GM23248 (cell line): ENCODE measurements around the gene SYP. TPM values are rescaled to one million over a fixed set of nuclear protein-coding genes. Genes with fewer than 3 reads are reported as not detected.

Experiments
- DNase-seq: peaks from one replicate; pipeline ENCODE4 v3.0.0-alpha.2; 2015
- H2AFZ ChIP-seq: fragments of 200-600 bp; sonication (generic); 2 replicates; pipeline ENCODE4 v1.6.1; 2016; ENCODE audit warnings: antibody characterized with exemption
- H3F3A ChIP-seq: fragments of 200-600 bp; sonication (generic); 2 replicates; pipeline ENCODE4 v1.6.1; 2016; ENCODE audit warnings: mild to moderate bottlenecking, antibody characterized with exemption, mixed run types; ENCODE audit not compliant: insufficient read depth
- H3K27ac ChIP-seq: fragments of 200-600 bp; sonication (generic); 2 replicates; pipeline ENCODE4 v1.5.1; 2016; ENCODE audit warnings: mild to moderate bottlenecking
- H3K27me3 ChIP-seq: fragments of 200-600 bp; sonication (generic); replicated peaks from 2 replicates; pipeline ENCODE4 v1.6.1; 2016; ENCODE audit warnings: mild to moderate bottlenecking; ENCODE audit not compliant: insufficient read depth
- H3K36me3 ChIP-seq: fragments of 200-600 bp; sonication (generic); 2 replicates; pipeline ENCODE4 v1.6.1; 2016; ENCODE audit warnings: low read depth, mild to moderate bottlenecking
- H3K4me1 ChIP-seq: fragments of 200-600 bp; sonication (generic); 2 replicates; pipeline ENCODE4 v1.6.1; 2016; ENCODE audit warnings: mild to moderate bottlenecking; ENCODE audit not compliant: insufficient read depth
- H3K4me2 ChIP-seq: fragments of 200-600 bp; sonication (generic); one replicate; pipeline ENCODE4 v1.6.1; 2016; ENCODE audit warnings: mild to moderate bottlenecking; ENCODE audit not compliant: unreplicated experiment
- H3K4me3 ChIP-seq: fragments of 200-600 bp; sonication (generic); 2 replicates; pipeline ENCODE4 v1.5.1; 2016; ENCODE audit warnings: mild to moderate bottlenecking
- H3K79me2 ChIP-seq: fragments of 200-600 bp; sonication (generic); 2 replicates; pipeline ENCODE4 v1.6.1; 2016; ENCODE audit warnings: mild to moderate bottlenecking; ENCODE audit not compliant: insufficient read depth
- H3K9ac ChIP-seq: fragments of 200-600 bp; sonication (generic); 2 replicates; pipeline ENCODE4 v1.6.1; 2016; ENCODE audit warnings: mild to moderate bottlenecking
- H3K9me2 ChIP-seq: fragments of 200-600 bp; sonication (generic); 2 replicates; pipeline ENCODE4 v1.6.1; 2016; ENCODE audit warnings: mixed run types, mild to moderate bottlenecking, moderate library complexity; ENCODE audit not compliant: insufficient read depth
- H3K9me3 ChIP-seq: fragments of 200-600 bp; sonication (generic); one replicate; pipeline ENCODE4 v1.6.1; 2017; ENCODE audit warnings: low read depth
- H4K20me1 ChIP-seq: fragments of 200-600 bp; sonication (generic); 2 replicates; pipeline ENCODE4 v1.6.0; 2016; ENCODE audit not compliant: insufficient read depth
- EZH2 ChIP-seq: fragments of 200-600 bp; sonication (generic); IDR thresholded peaks from 2 replicates; pipeline ENCODE4 v1.6.1; 2018; ENCODE audit warnings: antibody characterized with exemption, mild to moderate bottlenecking; ENCODE audit not compliant: insufficient read depth, poor library complexity, severe bottlenecking
- EZH2phosphoT487 ChIP-seq: fragments of 200-600 bp; sonication (generic); IDR thresholded peaks from 2 replicates; pipeline ENCODE4 v1.6.1; 2018; ENCODE audit warnings: antibody characterized with exemption, moderate library complexity, mild to moderate bottlenecking, low read depth; ENCODE audit not compliant: insufficient read depth
- WGBS, 2 experiments: methylation state at CpG; one replicate each; pipeline ENCODE4 v1.1.6; 2015 to 2017; ENCODE audit warnings: low lambda C conversion rate in 2 of 2, low coverage in 1 of 2; ENCODE audit errors: missing lambda C conversion rate in 2 of 2; 5-methylcytosine and 5-hydroxymethylcytosine counted together
- in situ Hi-C: fragments of 300-500 bp; cut with MboI; formaldehyde crosslinking; loops from 2 replicates; pipeline ENCODE4 v1.15.0; 2020
- polyA plus RNA-seq: library from polyadenylated mRNA; unstranded; fragments of >200 nt; fragmentation: Nextera tagmentation; extraction: Ambion mirVana; gene quantifications from 2 replicates; pipeline ENCODE4 v1.2.1, GENCODE V29; 2016
- total RNA-seq: library from RNA; depleted of rRNA; stranded (reverse); fragments of >200 nt; shearing (Covaris generic); gene quantifications from 2 replicates; pipeline ENCODE4 v1.2.3, GENCODE V29; 2014

SYP gene
- total and polyA plus RNA-seq, 2 experiments from 2014 or later: 0.23 to 0.54 TPM

GRCh38 chrX:49192722-49193328 is 7.2 kb downstream of the SYP start:
- Histone ChIP-seq H3K27me3 (no peaks in the 10 kb centered on the region), H3K9me3 (no peaks in the 10 kb centered on the region), H3K4me2 (no peak overlapping the region), H3K79me2 (no peaks in the 10 kb centered on the region), H3K27ac (no peak overlapping the region), H3F3A (no peaks in the 10 kb centered on the region), H3K36me3 (no peaks in the 10 kb centered on the region), H4K20me1 (no peaks in the 10 kb centered on the region), H2AFZ (no peak overlapping the region), H3K4me1 (no peaks in the 10 kb centered on the region), H3K9me2 (no peaks in the 10 kb centered on the region), H3K4me3 (no peak overlapping the region), H3K9ac (no peak overlapping the region)
- 47 to 52% methylated on average over 9 to 10 of the region's 10 CpGs for WGBS, 2 experiments
- in situ Hi-C loops: no loop called here
- TF ChIP-seq EZH2 (no peak), EZH2phosphoT487 (no peak)
- DNase-seq: peak; percentile 47

GRCh38 chrX:49191574-49192011 is 8.4 kb downstream of the SYP start:
- Histone ChIP-seq H3K9ac (peak overlapping the region; percentile 78), H3K9me2 (no peaks in the 10 kb centered on the region)
- WGBS, 2 experiments: 0 to 2% methylated on average over 15 to 21 of the region's 34 CpGs

GRCh38 chrX:49190821-49191573 is 9.0 kb downstream of the SYP start:
- Histone ChIP-seq H3K36me3 (no peaks in the 10 kb centered on the region), H2AFZ (peak overlapping the region; percentile 83), H3K27ac (peak overlapping the region; percentile 66), H3K4me3 (peak overlapping the region; percentile 85), H3K79me2 (no peaks in the 10 kb centered on the region), H3K4me1 (no peaks in the 10 kb centered on the region), H3K9me2 (no peaks in the 10 kb centered on the region), H3K4me2 (peak overlapping the region; percentile 73), H3K27me3 (no peaks in the 10 kb centered on the region), H3K9me3 (no peaks in the 10 kb centered on the region), H3K9ac (peak overlapping the region; percentile 83), H3F3A (no peaks in the 10 kb centered on the region), H4K20me1 (no peaks in the 10 kb centered on the region)
- TF ChIP-seq EZH2: no peak
- no peak for TF ChIP-seq EZH2phosphoT487
- in situ Hi-C loops: no loop called here
- WGBS, 2 experiments: 1 to 3% methylated on average over 24 to 27 of the region's 32 CpGs
- DNase-seq: peak; percentile 97

More at GRCh38 chrX:49191574-49192011, 8.4 kb downstream of the SYP start:
- TF ChIP-seq EZH2: no peak
- no peak for TF ChIP-seq EZH2phosphoT487
- no peak for DNase-seq
- Histone ChIP-seq H3K27me3 (no peaks in the 10 kb centered on the region), H3K4me1 (no peaks in the 10 kb centered on the region), H2AFZ (peak overlapping the region; percentile 83), H3F3A (no peaks in the 10 kb centered on the region), H3K4me3 (peak overlapping the region; percentile 85), H4K20me1 (no peaks in the 10 kb centered on the region), H3K9me3 (no peaks in the 10 kb centered on the region), H3K36me3 (no peaks in the 10 kb centered on the region), H3K4me2 (peak overlapping the region; percentile 58), H3K27ac (peak overlapping the region; percentile 44; the same call in 1 of the 2 replicates), H3K79me2 (no peaks in the 10 kb centered on the region)
- in situ Hi-C loops: no loop called here

- no peaks in the 10 kb centered on the region for H3K9me3 ChIP-seq
- no peaks in the 10 kb centered on the region for H3K27me3 ChIP-seq
- 86 to 89% methylated on average over 6 of the region's 6 CpGs for WGBS, 2 experiments
- 0 out of 2 replicates have a peak, but pooled peaks cover 5% of the 10 kb centered on the region for H3K79me2 ChIP-seq
- H3F3A ChIP-seq: no peaks in the 10 kb centered on the region
- in situ Hi-C loops: no loop called here
- H4K20me1 ChIP-seq: no peaks in the 10 kb centered on the region
- no peaks in the 10 kb centered on the region for H3K36me3 ChIP-seq
- no peak for DNase-seq
- H3K4me1 ChIP-seq: no peaks in the 10 kb centered on the region
- H3K9me2 ChIP-seq: no peaks in the 10 kb centered on the region
- H2AFZ ChIP-seq: no peak overlapping the region
- no peak for TF ChIP-seq EZH2
- TF ChIP-seq EZH2phosphoT487: no peak
- peak overlapping the region; percentile 83 for H3K4me3 ChIP-seq
- H3K9ac ChIP-seq: no peak overlapping the region
- peak overlapping the region; percentile 73 for H3K4me2 ChIP-seq
- H3K27ac ChIP-seq: no peak overlapping the region
These were observed 10.4 kb downstream of the SYP start for GRCh38 chrX:49189606-49190005.
